WTC11 (cell line): Measurements from ENCODE around the gene PBOV1. TPM values are rescaled to one million over a fixed set of nuclear protein-coding genes. Genes with fewer than 3 reads are reported as not detected.

Source experiments
- ATAC-seq: fragments of 200-7000 bp; cut with Tn5 transposase; 2 replicates; pipeline ENCODE4 v1.10.0; 2021; ENCODE audit warnings: mild to moderate bottlenecking, moderate library complexity
- CTCF ChIA-PET: fragments of 300-600 bp; sonication (Branson Sonifier 250); formaldehyde crosslinking; loops from one replicate; lab custom pipeline; 2021; ENCODE audit warnings: antibody characterized with exemption; lab: Charles Lee
- POLR2A ChIA-PET: fragments of 350-600 bp; sonication (Branson Sonifier 250); formaldehyde crosslinking; loops from one replicate; lab custom pipeline; 2021; ENCODE audit warnings: antibody characterized with exemption; lab: Charles Lee
- DNase-seq: peaks from one replicate; pipeline ENCODE4 v3.0.0; 2021; ENCODE audit warnings: low spot score
- H3K27ac Mint-ChIP-seq: 2 replicates; pipeline ENCODE4 v1.8.0; 2021; ENCODE audit warnings: mixed read lengths
- H3K27me3 Mint-ChIP-seq: 2 replicates; pipeline ENCODE4 v1.8.0; 2021; ENCODE audit warnings: low read depth, mild to moderate bottlenecking, moderate library complexity, mixed read lengths
- H3K36me3 Mint-ChIP-seq: 2 replicates; pipeline ENCODE4 v1.8.0; 2021; ENCODE audit warnings: mixed read lengths
- H3K4me1 Mint-ChIP-seq: 2 replicates; pipeline ENCODE4 v1.8.0; 2022; ENCODE audit warnings: mixed read lengths
- H3K4me3 Mint-ChIP-seq: 2 replicates; pipeline ENCODE4 v1.8.0; 2021; ENCODE audit warnings: mild to moderate bottlenecking, moderate library complexity, mixed read lengths
- H3K9me3 Mint-ChIP-seq: 2 replicates; pipeline ENCODE4 v1.8.0; 2021; ENCODE audit warnings: mixed read lengths
- AR ChIP-seq: fragments of 250-450 bp; sonication (Bioruptor Pico); IDR thresholded peaks from 2 replicates; pipeline ENCODE4 v1.9.0; 2021; ENCODE audit warnings: mild to moderate bottlenecking
- ATF1 ChIP-seq: sonication (generic); formaldehyde crosslinking; IDR thresholded peaks from 2 replicates; pipeline ENCODE4 v1.8.1; 2023; ENCODE audit warnings: mild to moderate bottlenecking, moderate library complexity, missing genetic modification reagents
- CREB1 ChIP-seq: sonication (generic); formaldehyde crosslinking; IDR thresholded peaks from 2 replicates; pipeline ENCODE4 v1.8.0; 2023; ENCODE audit warnings: mild to moderate bottlenecking, missing genetic modification reagents
- CTCF ChIP-seq: fragments of 200-600 bp; IDR thresholded peaks from 2 replicates; pipeline ENCODE4 v1.8.0; 2022; ENCODE audit warnings: antibody characterized with exemption
- E2F4 ChIP-seq: sonication (generic); formaldehyde crosslinking; IDR thresholded peaks from 2 replicates; pipeline ENCODE4 v1.8.1; 2022; ENCODE audit warnings: low read depth, mild to moderate bottlenecking, moderate library complexity, missing genetic modification reagents, borderline replicate concordance
- E2F5 ChIP-seq: sonication (generic); formaldehyde crosslinking; IDR thresholded peaks from 2 replicates; pipeline ENCODE4 v1.8.1; 2022; ENCODE audit warnings: mild to moderate bottlenecking, moderate library complexity, missing genetic modification reagents
- JUN ChIP-seq: sonication (generic); formaldehyde crosslinking; IDR thresholded peaks from 2 replicates; pipeline ENCODE4 v1.8.0; 2023; ENCODE audit warnings: mild to moderate bottlenecking, missing genetic modification reagents
- MYBL2 ChIP-seq: sonication (generic); formaldehyde crosslinking; IDR thresholded peaks from 2 replicates; pipeline ENCODE4 v1.8.1; 2023; ENCODE audit warnings: mild to moderate bottlenecking, moderate library complexity, missing genetic modification reagents
- NFYB ChIP-seq: sonication (generic); formaldehyde crosslinking; conservative IDR thresholded peaks from 2 replicates; pipeline ENCODE4 v1.8.0; 2022; ENCODE audit warnings: low read depth, missing genetic modification reagents
- NR3C1 ChIP-seq: sonication (generic); formaldehyde crosslinking; conservative IDR thresholded peaks from 2 replicates; pipeline ENCODE4 v1.8.1; 2023; ENCODE audit warnings: low read depth, mild to moderate bottlenecking, missing genetic modification reagents
- RELA ChIP-seq: sonication (generic); formaldehyde crosslinking; IDR thresholded peaks from 2 replicates; pipeline ENCODE4 v1.8.1; 2022; ENCODE audit warnings: missing genetic modification reagents, mild to moderate bottlenecking, borderline replicate concordance
- SMAD4 ChIP-seq: sonication (generic); formaldehyde crosslinking; IDR thresholded peaks from 2 replicates; pipeline ENCODE4 v1.8.0; 2022; ENCODE audit warnings: mild to moderate bottlenecking, missing genetic modification reagents
- TP53 ChIP-seq: sonication (generic); formaldehyde crosslinking; IDR thresholded peaks from 2 replicates; pipeline ENCODE4 v1.8.1; 2023; ENCODE audit warnings: mild to moderate bottlenecking, missing genetic modification reagents
- USF2 ChIP-seq: sonication (generic); formaldehyde crosslinking; IDR thresholded peaks from 2 replicates; pipeline ENCODE4 v1.8.1; 2023; ENCODE audit warnings: mild to moderate bottlenecking, missing genetic modification reagents, moderate library complexity
- ZBTB21 ChIP-seq: sonication (generic); formaldehyde crosslinking; IDR thresholded peaks from 2 replicates; pipeline ENCODE4 v1.8.1; 2023; ENCODE audit warnings: mild to moderate bottlenecking, missing genetic modification reagents, borderline replicate concordance
- ZNF317 ChIP-seq: sonication (generic); formaldehyde crosslinking; IDR thresholded peaks from 2 replicates; pipeline ENCODE4 v1.8.1; 2023; ENCODE audit warnings: low read depth, mild to moderate bottlenecking, moderate library complexity, missing genetic modification reagents, borderline replicate concordance
- ZNF512 ChIP-seq: sonication (generic); formaldehyde crosslinking; IDR thresholded peaks from 2 replicates; pipeline ENCODE4 v1.8.1; 2022; ENCODE audit warnings: missing genetic modification reagents, borderline replicate concordance
- total RNA-seq: library from RNA; stranded (reverse); gene quantifications from 3 replicates; pipeline ENCODE4 v1.2.3, GENCODE V29; 2021

The PBOV1 gene
- total RNA-seq, 1 experiment from 2014 or later: not detected

GRCh38 chr6:138176652-138177232 is 41.5 kb downstream of the PBOV1 start:
- ChIA-PET CTCF (no interaction called here), POLR2A (interaction anchor here (0.7 kb wide), 1 partner anchor 1645 kb away, joined by 4 read pairs; no protein-coding TSS in a partner anchor)
- Mint-ChIP-seq H3K9me3 (peaks cover 28% of the 10 kb centered on the region), H3K4me3 (no peak overlapping the region), H3K27me3 (no peaks in the 10 kb centered on the region), H3K36me3 (peaks cover 36% of the 10 kb centered on the region), H3K27ac (no peak overlapping the region), H3K4me1 (peaks cover 17% of the 10 kb centered on the region)
- TF ChIP-seq SMAD4 (CRISPR knock-in tag) (no peak), NR3C1 (CRISPR knock-in tag) (no peak), MYBL2 (no peak), AR (CRISPR knock-in tag) (no peak), E2F5 (CRISPR knock-in tag) (no peak), CREB1 (CRISPR knock-in tag) (no peak), ZBTB21 (CRISPR knock-in tag) (no peak), JUN (CRISPR knock-in tag) (no peak), USF2 (CRISPR knock-in tag) (no peak), CTCF (no peak), ZNF512 (CRISPR knock-in tag) (no peak)
- DNase-seq (no peak), ATAC-seq (no peak)

GRCh38 chr6:138175596-138175995 is 42.7 kb downstream of the PBOV1 start:
- peaks cover 41% of the 10 kb centered on the region for H3K36me3 Mint-ChIP-seq
- TF ChIP-seq NFYB (CRISPR knock-in tag) (no peak), E2F4 (CRISPR knock-in tag) (no peak), E2F5 (CRISPR knock-in tag) (no peak), RELA (CRISPR knock-in tag) (no peak), ZNF317 (CRISPR knock-in tag) (no peak), ATF1 (CRISPR knock-in tag) (no peak), TP53 (CRISPR knock-in tag) (no peak), CTCF (no peak)
- TF ChIP-seq, all 79 proteins: peak for 0
- DNase-seq: no peak
- no peak for ATAC-seq
- Mint-ChIP-seq H3K27ac (no peak overlapping the region), H3K4me3 (no peak overlapping the region), H3K4me1 (peaks cover 12% of the 10 kb centered on the region), H3K27me3 (no peaks in the 10 kb centered on the region), H3K9me3 (peaks cover 28% of the 10 kb centered on the region)
- ChIA-PET POLR2A (no interaction called here), CTCF (no interaction called here)
